NCI-H345 treated with DMSO at 0.1 percent for 48 hours (cell line): Measurements from ENCODE around the gene C20orf204.

Experiments used
- DNase-seq: peaks from one replicate; lab custom pipeline; 2025; ENCODE audit not compliant: unreplicated experiment; lab: John Stamatoyannopoulos, UW

The C20orf204 gene

DNA sequence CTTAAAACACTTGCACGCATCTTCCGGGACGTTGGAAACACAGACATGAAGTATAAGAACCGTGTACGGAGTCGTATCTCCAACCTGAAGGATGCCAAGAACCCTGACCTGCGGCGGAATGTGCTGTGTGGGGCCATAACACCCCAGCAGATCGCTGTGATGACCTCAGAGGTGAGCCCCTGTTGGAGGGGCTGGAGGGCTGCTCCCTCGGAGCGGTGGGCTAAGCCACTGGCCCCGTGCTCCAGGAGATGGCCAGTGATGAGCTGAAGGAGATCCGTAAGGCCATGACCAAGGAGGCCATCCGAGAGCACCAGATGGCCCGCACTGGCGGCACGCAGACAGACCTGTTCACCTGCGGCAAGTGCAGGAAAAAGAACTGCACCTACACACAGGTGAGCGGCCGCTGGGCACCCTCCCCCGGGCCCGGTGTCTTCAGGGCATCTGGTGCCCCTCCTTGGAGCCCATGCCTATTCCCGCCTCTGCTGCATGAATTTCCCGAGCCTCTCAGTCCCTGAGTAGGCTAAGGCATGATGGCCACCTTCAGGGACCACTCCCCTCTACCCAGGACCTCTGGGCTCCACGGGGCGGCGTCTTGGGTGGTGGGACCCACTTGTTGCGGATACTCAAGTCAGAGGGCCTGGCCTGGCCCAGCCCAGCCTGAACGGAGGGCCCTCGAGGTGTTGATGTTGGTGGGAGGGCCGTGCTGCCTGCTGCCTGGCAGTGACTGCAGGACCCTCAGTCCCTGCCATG lies 34.4 kb downstream of the C20orf204 start:
- DNase-seq: no peak

DNA sequence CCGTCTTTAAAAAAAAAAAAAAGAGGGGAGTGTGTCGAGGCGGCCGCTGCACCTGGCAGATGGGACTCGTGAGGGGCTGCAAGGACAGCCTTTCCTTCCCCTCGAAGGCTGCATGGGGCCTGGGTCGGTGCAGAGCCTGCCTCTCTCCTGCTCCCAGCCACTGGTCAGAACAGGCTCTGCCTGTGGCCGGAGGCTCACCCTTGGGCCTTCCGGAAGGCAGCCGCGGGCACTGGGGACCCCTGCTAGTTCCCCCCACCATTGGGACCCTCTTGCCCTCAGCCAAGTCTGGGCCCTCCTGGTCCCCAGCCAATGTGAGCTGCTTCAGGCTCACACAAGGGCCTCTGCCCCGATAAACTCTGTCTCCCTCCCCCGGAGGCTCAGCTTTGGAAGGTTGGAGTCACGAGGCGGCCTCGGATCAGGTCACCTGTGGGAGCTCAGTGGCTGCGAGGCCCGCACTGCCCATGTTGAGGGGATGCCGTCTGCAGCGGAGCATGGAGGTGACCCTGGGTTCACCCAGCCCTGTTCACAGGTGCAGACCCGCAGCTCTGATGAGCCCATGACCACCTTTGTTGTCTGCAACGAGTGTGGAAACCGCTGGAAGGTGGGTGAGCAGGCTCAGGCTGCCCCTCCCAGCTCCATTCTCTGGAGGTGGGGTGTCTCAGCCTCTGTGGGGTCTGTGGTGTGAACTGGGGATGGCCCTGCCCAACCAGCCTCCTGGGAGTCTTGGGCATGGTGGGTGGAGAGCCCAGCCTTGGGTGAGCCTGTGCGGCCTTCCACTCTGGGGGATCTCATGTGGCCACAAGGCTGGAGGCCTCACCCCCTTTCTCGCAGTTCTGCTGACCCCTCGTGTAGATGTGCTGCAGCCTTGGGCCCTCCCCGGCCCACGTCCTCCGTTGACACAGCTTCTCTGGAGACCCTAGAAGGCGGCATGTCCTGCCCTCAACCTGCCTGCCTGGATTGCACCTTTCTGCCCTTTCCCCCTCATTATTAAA lies 35.7 kb downstream of the C20orf204 start:
- DNase-seq: no peak

DNA sequence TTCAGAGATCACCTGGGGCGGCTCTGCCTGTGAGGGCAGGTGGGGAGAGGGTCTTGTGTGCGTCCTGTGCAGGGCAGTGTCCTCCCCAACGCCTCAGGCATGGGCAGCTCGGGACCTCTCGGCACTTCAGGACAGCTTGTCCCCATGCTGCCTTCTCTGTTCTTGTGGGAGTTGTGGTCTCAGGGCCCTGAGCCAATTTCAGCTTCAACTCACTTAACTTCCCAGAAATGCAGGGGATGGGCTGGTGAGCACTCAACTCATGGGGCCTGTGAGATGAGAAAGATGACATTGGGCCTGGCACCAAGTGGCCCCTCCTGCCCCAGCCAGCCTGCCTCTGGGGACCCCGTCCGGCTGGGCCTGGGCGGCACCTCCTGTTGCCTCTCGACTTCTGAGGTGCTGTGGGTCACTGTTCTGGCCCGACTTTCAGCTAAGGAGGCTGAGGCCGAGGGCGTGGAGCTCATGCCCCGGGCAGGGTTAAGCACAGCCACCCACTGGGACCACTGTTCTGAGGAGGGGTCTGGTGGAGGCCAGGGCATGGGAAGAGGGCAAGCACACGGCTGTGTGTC lies 36.6 kb downstream of the C20orf204 start:
- no peak for DNase-seq

DNA sequence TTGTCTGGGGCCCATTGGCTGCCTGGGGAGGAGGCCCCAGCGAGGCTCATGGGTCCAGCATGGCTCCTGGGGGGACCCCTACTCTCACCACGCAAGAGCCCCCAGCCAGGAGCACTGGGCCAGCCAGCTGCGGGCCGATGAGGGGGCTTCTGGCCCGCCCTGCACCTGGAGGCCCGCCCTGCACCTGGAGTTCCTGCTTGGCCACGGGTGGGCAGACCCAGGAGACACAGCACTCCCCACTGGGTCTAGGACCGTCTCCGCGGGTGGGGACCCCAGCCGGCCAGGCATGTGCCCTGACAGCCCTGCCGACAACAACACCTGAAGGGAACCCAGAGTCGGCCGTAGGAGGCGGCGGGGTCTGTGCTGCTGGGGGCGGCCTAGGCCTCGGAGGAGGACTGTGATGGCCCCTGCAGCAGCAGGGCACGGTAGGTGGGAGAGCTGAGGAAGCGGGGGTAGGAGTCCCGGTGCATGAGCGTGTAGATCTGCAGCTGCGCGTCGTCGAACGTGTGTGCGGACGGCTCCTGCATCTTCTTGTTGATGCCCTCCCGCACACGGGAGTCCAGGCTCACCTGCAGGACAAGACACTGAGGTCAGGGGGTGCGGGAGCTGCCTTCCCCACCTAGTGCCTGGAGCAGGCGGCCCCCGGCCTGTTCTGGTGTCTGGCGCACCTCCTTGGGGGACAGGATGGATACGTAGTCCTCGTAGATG lies 37.6 kb downstream of the C20orf204 start:
- no peak for DNase-seq

DNA sequence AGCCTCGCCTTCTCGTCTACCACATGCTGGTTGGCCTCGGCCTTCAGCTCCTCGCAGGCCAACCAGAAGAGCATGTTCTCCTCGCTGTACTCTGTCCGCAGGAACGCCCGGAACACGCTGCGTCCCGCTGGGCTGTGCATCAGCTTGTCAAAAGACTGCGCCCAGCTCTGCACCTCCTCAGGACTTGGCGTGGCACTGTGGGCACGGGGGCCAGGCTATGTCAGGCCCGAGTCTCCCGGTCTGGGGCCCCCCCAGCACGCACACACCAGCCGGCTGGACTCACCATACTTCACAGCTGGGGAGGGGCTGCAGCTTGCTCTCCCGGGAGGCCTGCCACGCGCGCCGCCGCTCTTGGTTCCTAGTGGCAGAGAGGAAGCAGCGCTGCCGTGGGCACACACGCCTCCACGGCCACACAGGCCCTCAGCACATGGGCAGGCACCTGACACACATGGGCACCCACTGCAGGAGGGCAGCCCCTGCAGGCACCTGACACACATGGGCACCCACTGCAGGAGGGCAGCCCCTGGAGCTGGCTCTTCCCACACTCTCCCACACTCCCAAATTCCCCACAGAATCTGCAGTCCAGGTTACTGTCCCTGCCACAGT lies 38.3 kb downstream of the C20orf204 start:
- no peak for DNase-seq

DNA sequence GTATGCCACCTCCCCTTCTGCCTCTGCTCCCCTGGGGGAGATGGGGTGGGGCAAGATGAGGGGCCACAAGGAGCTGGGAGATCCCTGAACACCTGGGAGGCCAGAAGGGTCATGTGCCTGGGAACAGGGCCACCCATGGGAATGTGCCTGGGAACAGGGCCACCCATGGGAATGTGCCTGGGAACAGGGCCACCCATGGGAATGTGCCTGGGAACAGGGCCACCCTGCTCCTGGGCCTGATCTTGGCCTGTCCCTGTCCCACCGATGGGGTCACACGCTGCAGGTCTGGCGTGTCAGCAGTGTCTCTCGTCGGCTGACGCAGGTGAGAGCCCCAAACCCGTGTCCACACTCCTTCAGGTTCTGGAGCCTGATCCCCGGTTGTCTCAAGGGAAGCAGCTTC lies 39.0 kb downstream of the C20orf204 start:
- no peak for DNase-seq

DNA sequence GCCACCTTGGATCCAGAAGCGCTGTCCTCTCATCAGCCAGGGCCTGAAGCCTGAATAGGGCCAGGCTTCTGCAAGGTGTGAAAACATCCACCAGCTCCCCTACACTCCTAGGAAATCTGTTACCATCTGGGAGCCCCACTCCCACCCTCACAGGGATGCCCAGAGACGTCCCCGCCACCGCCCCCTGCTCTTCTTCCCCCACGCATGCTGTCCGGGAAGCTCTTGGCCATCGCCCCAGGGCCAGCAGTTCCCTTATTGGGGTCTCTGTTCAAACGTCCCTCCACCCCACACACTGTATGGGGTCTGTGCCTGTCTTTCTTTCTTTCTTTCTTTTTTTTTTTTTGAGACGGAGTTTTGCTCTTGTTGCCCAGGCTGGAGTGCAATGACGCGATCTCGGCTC lies 39.6 kb downstream of the C20orf204 start:
- no peak for DNase-seq

DNA sequence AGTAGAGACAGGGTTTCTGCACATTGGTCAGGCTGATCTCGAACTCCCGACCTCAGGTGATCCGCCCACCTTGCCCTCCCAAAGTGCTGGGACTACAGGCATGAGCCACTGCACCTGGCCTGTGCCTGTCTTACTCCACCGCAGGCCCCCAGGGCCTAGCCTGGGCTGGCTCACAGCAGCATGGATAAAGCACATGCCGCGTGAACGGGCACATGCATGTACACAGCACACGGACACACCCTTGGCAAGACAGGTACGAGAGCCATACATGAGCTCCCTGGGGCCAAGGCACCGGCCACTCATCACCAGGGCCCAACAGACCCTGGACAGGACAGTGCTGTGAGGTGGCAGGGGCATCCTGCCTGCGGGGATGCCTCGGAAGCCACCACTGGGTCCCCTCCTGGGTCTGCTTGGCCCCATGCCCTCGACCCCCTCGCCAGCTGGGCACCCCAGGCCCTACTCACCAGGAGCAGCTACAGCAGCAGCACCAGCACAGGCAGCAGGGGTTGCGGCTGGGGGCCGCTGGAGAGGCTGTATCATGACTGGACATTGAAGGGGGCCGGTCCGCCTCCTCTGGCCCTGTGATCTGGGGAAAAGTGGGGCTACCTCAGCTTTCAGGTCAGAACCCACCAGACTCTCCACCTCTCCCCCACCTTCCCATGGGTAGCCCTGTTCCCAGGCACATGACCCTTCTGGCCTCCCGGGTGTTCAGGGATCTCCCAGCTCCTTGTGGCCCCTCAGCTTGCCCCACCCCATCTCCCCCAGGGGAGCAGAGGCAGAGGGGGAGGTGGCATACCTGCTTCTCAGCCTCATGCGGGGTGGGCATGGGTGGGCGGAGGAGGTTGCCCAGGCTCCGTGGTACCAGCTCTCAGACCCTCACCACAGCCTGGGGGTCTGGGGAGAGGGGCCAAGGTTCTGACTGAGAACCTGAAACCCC lies 40.3 kb downstream of the C20orf204 start:
- DNase-seq: no peak

DNA sequence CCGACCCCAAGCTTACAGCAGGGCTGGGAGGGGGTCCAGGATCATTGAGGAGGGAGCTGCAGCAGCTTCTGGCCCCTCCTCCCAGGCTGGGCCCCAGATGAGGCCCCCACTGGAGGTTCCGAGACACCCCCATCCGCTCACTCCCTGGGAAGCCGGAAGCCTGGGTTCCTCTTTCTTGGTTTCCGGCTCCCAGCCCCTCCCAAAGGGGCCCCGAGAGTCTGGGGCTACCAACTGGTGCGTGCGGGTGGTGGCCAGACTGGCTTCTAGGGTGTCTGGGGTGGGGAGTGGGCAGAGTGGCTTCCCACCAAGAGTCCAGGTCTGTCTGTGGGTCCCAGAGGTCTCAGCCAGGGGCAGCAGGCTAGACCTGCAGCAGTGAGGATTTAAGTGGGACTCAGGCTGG lies 41.1 kb downstream of the C20orf204 start:
- no peak for DNase-seq

DNA sequence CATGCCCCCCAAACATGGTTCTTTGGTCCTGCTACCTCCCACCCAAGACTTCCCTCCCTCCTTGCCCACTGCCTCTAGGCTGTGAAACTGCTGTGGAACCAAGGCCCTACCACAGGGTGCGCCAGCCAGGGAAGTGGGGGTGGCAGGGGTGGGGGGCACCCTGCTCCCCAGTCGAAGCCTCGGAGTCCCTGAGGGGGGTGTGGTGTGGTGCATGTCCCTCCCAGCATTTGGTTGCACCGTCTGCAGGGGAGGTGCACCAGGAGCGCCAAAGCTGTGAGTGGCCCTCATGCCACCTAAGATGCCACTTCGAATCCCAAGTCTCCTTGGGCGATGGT lies 41.5 kb downstream of the C20orf204 start:
- no peak for DNase-seq

DNA sequence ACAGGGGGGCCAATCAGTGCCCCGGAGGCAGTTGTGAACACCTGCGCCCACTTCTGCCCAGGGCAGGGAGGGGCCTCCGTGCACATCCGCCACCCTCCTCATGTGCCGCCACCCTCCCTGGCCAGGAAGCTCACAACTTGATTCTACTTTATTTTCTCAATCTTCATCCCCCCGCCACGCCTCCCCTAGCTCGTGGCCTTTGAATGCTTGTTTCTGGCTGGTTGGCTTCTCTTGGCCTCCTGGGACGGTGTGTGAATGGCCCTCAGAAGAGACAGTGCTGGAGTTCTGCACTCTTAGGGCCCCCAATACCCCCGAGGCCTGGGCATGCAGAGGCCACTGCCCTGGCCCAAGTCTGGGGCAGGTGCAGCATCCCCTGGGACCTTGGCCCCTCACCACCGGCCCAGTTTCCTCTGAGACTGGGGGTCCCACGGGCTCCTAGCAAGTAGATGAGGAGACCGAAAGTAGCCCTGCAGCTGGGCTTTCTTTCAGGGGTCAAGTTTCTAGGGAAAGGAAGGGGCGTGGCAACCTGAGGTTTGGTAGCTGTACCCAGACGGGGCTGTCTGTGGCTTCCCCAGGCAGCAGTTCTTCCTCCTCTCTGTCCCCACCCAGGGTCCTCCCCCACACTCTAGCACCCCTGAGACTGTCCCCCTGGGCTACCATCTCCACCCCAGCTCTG lies 42.0 kb downstream of the C20orf204 start:
- no peak for DNase-seq

DNA sequence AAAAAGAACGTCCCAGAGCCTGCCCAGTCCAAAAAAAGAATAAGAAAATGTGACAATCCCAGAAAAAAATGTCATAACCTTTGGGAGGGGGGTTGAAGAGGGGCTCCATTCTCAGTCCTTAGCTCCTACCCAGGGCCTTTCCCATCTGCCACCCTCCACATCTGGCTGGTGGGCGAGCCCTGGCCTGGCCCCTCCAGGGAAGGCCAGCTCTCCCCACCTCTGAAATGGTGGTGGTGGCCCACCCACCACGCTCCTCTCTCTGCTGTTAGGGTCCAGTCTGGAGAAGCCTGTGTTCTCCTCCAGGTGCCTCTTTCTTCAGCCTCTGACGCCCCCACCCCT lies 42.9 kb downstream of the C20orf204 start:
- no peak for DNase-seq

DNA sequence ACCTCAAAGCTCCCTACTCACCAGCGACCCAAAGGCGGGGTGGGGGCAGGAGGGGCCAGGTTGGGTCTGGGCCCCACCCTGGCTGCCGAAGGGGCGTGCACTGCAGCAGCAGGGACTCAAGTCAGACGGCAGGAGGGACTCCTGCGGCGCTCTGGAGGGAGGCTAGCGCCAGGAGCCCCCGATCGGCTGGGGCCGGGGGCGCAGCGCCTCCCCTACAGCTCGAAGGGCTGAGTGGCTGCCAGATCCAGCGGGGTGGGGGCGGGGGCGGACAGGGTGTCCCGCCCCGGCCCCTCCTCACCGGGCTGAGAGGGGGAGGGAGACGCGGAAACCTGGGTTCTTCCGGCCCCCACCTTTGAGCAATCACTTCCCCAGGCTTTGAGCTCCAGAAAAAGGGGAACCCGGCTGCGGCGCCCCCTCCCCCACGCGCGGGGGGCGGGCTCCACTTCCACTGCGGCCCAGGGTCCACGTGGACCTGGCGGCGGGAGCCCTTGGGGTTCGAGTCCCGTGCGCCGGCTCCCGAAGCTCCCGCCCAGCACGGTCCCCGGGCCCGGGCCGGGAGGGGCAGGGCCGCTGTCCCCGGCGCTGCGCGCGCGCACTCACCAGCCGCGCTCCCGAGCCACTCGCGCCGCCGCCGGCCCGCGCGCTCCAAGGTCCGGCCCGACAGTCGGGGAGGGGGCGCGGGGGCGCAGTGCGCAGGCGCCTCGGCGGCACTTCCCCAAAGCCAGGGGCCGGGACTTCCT lies 43.5 kb downstream of the C20orf204 start, which contains the start of gene RGS19:
TSS of gene RGS19 (minus strand) at position 246 of the 740 bp plus-strand sequence. CDS start 2,632 bp downstream, outside the sequence.
- DNase-seq: no peak

DNA sequence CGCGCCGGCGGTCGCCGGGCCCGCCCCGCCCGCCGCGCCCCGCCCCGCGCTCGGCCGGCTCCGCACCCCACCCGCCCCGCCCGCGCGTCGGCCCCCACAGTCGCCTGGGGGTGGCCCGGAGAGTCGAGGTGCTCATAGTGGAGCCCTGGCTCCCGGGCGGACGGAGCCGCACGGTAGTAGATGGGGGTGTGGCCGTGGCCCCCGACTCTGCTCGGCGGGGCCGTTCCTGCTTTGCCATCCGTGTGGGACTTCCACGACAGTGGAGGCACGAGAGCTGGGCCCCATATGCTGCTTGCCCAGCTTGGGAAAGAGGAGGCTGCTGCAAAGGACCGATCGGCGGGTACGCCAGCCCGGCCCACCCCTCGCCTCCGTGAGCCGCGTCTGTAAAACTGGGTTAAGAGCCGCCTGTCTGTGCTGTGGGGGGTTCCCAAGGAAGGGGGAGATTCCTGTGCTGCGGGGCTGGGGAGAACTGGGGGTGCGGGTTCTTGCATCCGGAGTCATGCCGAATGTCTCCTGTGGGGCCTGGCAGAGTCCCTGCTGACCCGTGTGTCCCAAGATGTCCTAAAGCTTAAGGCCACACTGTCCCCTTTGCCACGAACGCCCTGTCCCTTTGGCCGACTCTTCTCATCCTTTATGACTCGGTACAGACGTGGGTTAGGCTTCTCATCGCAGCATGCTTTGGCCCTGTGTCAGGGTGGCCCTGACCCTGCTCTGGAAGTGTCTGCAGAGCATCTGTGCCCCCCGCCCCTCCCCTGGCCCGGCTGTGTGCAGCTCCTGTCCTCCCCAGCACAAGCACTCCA lies 44.2 kb downstream of the C20orf204 start, which contains the start of gene OPRL1:
TSS of gene OPRL1 (plus strand) at position 70 of the 800 bp plus-strand sequence. CDS start 12,639 bp downstream, outside the sequence.
- DNase-seq: no peak

DNA sequence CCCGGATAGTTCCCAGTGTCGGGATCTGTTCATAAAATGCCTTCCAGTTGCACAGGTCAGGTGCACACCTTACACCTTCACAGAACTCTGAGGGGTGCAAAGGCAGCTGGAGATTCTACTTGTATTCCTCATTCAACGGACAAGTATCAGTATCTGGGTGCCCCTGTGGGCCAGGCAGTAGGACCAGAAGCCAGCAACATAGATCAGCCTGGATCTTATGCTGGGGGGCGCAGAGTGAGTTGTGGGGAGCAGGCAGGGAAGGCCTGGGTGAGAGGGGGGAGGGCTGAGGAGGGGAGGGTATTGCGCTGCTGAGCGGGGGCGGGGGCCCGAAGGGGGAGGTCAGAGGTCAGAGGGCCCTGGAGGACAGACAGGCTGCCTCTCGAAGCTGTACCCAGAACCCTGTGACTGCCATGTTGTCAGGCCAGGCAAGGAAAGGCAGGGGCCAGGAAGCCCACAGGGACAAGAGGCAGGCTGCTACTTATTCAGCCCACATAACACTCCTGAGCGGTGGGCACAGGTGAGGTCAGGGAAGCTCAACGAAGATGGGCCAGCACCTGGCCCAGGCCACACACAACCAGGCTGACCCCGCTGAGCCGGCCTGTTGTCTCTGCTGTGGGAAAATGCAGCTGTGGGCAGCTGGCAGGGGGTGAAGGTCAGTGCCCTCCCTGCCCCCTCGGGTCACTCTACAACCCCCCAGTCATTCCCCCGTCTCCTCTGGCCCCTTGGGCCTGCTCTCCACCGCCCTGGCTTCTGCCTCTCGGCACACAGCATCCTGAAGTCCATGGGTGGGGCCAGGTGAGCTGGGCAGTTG lies 45.0 kb downstream of the C20orf204 start:
- no peak for DNase-seq

DNA sequence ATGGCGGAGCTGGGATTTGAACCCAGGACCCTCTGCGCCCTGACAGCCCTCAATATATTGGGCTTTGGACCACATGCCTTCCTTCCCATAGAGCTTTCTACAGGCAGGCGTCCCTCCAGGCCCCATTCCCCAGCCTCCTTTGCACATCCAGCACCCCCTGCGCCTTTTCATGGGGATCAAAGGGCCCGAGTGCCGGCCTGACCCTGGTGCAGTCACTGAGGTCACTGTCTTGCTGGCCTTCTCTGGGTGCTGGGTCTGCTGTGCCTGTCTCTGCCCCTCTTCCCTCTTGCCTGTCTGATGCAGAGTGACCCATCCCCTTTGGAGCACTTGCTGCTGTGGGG lies 45.6 kb downstream of the C20orf204 start:
- no peak for DNase-seq
